Progenitor cell of endocrine pancreas (in vitro differentiated cells): Measurements from ENCODE around the gene BPIFB4. TPM values are rescaled to one million over a fixed set of nuclear protein-coding genes. Genes with fewer than 3 reads are reported as not detected.

Experiments used
- DNase-seq: peaks from one replicate; pipeline ENCODE4 v3.0.0; 2021; ENCODE audit warnings: low spot score; ENCODE audit not compliant: unreplicated experiment
- H3K27ac Mint-ChIP-seq: 2 replicates; pipeline ENCODE4 v1.8.0; 2021; ENCODE audit warnings: mild to moderate bottlenecking, moderate library complexity, mixed read lengths
- H3K27me3 Mint-ChIP-seq: 2 replicates; pipeline ENCODE4 v1.8.0; 2021; ENCODE audit warnings: mixed read lengths
- H3K36me3 Mint-ChIP-seq: 2 replicates; pipeline ENCODE4 v1.8.0; 2022; ENCODE audit warnings: mixed read lengths; ENCODE audit not compliant: insufficient read depth
- H3K4me1 Mint-ChIP-seq: 2 replicates; pipeline ENCODE4 v1.8.0; 2021; ENCODE audit warnings: low read depth, mixed read lengths
- H3K4me3 Mint-ChIP-seq: 2 replicates; pipeline ENCODE4 v1.8.0; 2021; ENCODE audit warnings: low read depth, mild to moderate bottlenecking, moderate library complexity, mixed read lengths
- H3K9me3 Mint-ChIP-seq: 2 replicates; pipeline ENCODE4 v1.8.0; 2021; ENCODE audit warnings: low read depth, mixed read lengths
- total RNA-seq: library from RNA; stranded (reverse); gene quantifications from 2 replicates; pipeline ENCODE4 v1.2.1, GENCODE V29; 2021
- TF ChIP-seq, protein P1 (sequence below): fragments of 200-600 bp; sonication (generic); IDR thresholded peaks from one replicate; pipeline ENCODE4 v1.5.0; 2021; ENCODE audit warnings: antibody characterized with exemption, mild to moderate bottlenecking; ENCODE audit not compliant: unreplicated experiment

BPIFB4 gene
- total RNA-seq, 1 donor from 2014 or later: not detected

DNA sequence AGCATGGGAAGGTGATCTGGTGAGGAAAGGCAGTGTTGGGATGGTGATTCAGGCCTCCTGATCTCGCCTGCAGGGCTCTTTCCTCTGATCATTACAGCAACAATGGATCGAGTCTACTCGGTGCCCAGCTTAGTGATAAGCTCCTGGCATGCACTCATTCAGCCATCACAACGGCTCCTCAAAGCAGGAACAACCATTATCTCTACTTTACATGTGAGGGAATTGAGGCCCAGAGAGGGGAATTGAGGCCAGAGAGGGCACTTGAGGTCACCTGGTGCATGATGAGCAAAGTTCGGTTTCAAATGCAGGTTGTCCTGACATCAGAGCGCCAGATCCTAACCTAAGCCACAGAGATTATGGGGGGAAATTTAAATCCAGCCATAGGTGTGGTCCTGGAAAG, 46.5 kb downstream of the BPIFB4 start:
- H3K9me3 Mint-ChIP-seq: peaks cover 19% of the 10 kb centered on the region
- H3K27ac Mint-ChIP-seq: no peak overlapping the region
- peaks cover 30% of the 10 kb centered on the region for H3K27me3 Mint-ChIP-seq
- H3K36me3 Mint-ChIP-seq: peaks cover 2% of the 10 kb centered on the region
- TF ChIP-seq, protein P1, sequence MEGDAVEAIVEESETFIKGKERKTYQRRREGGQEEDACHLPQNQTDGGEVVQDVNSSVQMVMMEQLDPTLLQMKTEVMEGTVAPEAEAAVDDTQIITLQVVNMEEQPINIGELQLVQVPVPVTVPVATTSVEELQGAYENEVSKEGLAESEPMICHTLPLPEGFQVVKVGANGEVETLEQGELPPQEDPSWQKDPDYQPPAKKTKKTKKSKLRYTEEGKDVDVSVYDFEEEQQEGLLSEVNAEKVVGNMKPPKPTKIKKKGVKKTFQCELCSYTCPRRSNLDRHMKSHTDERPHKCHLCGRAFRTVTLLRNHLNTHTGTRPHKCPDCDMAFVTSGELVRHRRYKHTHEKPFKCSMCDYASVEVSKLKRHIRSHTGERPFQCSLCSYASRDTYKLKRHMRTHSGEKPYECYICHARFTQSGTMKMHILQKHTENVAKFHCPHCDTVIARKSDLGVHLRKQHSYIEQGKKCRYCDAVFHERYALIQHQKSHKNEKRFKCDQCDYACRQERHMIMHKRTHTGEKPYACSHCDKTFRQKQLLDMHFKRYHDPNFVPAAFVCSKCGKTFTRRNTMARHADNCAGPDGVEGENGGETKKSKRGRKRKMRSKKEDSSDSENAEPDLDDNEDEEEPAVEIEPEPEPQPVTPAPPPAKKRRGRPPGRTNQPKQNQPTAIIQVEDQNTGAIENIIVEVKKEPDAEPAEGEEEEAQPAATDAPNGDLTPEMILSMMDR: no peak
- H3K4me3 Mint-ChIP-seq: no peak overlapping the region
- no peaks in the 10 kb centered on the region for H3K4me1 Mint-ChIP-seq
- no peak for DNase-seq

DNA sequence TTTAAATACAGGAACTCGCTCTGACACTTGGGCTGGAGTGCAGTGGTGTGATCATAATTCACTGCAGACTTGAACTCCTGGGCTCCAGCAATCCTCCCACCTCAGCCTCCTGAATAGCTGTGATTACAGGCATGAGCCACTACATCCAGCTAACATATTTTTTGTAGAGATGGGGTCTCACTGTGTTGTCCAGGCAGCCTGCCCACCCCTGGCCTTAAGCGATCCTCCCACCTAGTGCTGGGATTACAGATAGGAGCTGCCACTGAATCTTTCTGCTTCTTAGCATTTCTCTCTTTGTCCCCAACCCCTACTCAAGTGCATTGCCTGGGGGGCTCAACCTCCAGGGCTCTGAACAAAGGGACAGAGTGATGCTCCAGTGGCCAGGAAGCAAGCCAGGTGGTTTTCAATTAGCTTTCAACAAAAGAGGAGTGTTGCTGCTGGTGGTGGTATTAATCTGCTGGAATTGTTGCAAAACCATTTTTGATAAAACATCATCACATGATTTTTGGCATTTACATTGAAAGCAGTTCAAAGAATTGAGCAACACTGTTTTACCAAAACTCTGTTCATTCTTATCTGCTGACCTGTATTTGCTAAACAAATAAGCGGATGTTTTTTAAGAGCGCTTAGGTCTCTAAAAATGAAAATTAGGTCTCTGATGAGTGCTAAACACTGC, 48.1 kb downstream of the BPIFB4 start:
- Mint-ChIP-seq H3K4me3 (no peak overlapping the region), H3K4me1 (no peaks in the 10 kb centered on the region), H3K27ac (no peak overlapping the region), H3K36me3 (no peaks in the 10 kb centered on the region), H3K27me3 (peaks cover 30% of the 10 kb centered on the region), H3K9me3 (peaks cover 13% of the 10 kb centered on the region)
- TF ChIP-seq, protein P1: no peak
- no peak for DNase-seq

DNA sequence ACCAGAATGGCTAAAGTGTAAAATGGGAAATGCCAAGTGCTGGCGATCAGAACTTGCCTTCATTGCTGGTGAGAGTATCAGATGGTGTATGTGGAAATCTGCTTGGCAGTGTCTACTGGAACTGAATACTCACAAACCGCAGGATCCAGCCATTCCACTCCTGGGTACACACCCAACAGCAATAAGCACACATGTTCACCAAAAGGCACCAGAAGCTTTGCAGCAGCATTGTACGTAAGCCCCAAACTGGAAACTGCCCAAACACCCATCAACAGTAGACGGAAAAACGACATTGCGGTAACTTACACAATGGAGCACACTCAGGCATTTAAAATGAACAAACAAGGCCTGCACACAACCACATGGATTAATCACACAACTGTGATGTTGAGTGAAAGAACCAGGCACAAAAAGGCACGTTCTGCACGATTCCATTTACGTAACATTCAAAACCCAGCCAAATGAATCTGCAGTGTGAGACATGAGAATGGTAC, 51.2 kb downstream of the BPIFB4 start:
- peaks cover 20% of the 10 kb centered on the region for H3K27me3 Mint-ChIP-seq
- H3K9me3 Mint-ChIP-seq: peaks cover 4% of the 10 kb centered on the region
- H3K4me1 Mint-ChIP-seq: no peaks in the 10 kb centered on the region
- no peak for DNase-seq
- TF ChIP-seq, protein P1: no peak
- no peaks in the 10 kb centered on the region for H3K36me3 Mint-ChIP-seq
- H3K27ac Mint-ChIP-seq: no peak overlapping the region
- no peak overlapping the region for H3K4me3 Mint-ChIP-seq

DNA sequence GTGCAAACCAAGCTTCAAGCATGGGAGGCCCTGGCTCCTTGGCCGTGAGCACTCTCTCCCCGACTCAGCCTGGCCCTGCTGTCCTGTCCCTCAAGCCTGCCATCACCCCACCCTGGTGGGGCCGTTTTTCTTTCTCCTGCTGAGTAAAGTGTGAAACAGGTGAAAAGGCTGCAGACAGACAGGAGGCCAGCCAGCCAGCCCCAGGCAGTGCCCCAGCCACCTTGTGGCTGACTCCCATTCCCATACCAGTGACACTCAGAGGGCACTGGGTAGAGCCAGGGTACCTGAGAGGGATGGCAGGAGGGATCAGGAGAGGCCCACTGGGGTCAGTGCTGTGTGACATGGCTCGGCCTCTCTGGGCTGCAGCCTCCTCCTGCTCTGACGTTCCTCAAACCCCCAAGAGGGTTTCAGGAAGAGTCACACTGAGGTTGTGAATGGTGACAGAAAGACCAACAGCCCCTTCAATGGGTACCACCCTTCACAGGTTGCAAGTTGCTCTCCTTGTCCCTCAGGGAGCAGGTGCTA, 52.6 kb downstream of the BPIFB4 start:
- H3K27me3 Mint-ChIP-seq: peaks cover 13% of the 10 kb centered on the region
- TF ChIP-seq, protein P1: no peak
- no peaks in the 10 kb centered on the region for H3K36me3 Mint-ChIP-seq
- no peak overlapping the region for H3K27ac Mint-ChIP-seq
- H3K9me3 Mint-ChIP-seq: peaks cover 4% of the 10 kb centered on the region
- H3K4me1 Mint-ChIP-seq: no peaks in the 10 kb centered on the region
- H3K4me3 Mint-ChIP-seq: no peak overlapping the region
- no peak for DNase-seq

DNA sequence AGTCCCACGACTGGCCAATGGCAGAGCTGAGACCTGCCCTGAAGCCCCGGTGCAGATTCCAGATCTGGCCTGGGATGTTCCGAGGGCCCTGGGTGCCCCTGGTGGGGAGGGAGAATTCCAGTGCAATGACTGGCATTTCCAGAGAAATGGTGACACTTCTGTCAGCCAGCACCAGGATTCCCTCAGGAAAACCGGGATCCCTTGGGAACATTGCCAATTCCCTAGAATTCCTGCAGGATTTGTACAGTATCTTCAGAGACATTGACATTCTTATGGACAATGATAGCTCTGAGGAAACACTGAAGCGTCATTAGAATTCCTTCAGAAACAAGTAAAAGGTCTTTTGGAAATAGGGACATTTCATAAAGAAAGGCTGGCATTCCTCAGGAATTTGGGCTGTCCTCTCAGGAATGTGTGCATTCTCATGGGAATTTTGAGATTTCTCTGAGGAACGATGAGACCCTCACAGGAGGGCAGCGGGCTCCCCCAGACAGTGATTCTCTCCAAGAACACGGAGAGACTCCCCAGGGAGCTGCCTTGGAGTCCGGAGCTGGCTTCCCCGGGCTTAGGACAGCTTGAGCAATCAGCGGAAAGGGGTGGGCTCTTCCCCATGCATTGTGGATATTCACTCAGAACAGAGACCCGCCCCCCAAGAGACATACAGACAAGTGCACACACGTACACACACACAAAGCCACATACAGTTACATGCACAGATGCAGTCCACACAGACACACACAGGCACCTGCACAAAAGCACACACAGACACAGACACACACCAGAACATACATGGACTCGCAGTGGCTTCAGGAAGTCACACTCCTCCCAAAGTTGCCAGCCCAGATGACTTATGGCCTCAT, 53.3 kb downstream of the BPIFB4 start:
- TF ChIP-seq, protein P1: no peak
- Mint-ChIP-seq H3K4me1 (no peaks in the 10 kb centered on the region), H3K27me3 (peaks cover 13% of the 10 kb centered on the region), H3K36me3 (no peaks in the 10 kb centered on the region), H3K4me3 (no peak overlapping the region), H3K27ac (no peak overlapping the region), H3K9me3 (peaks cover 4% of the 10 kb centered on the region)
- no peak for DNase-seq
